ENCODE measurements around the gene PES1.
A peak's percentile ranks its signal among the peaks of the same experiment; 100 is the strongest.
"Not testable (repeated sequence)": the region's sequence is repeated elsewhere in the genome, so short reads cannot be mapped to it uniquely, and the experiment has no call there.

Gene PES1

GRCh38 chr22:30607300-30607930 lies 15.7 kb upstream of the PES1 start:
- FAIRE-seq, result no peak

- no peak for FAIRE-seq
Measured at GRCh38 chr22:30606455-30607299, 15.0 kb upstream of the PES1 start, which contains the start of gene TCN2. Gene TCN2 (plus strand): TSS chr22:30607174. CDS start chr22:30607332, 158 bp downstream.

DNA sequence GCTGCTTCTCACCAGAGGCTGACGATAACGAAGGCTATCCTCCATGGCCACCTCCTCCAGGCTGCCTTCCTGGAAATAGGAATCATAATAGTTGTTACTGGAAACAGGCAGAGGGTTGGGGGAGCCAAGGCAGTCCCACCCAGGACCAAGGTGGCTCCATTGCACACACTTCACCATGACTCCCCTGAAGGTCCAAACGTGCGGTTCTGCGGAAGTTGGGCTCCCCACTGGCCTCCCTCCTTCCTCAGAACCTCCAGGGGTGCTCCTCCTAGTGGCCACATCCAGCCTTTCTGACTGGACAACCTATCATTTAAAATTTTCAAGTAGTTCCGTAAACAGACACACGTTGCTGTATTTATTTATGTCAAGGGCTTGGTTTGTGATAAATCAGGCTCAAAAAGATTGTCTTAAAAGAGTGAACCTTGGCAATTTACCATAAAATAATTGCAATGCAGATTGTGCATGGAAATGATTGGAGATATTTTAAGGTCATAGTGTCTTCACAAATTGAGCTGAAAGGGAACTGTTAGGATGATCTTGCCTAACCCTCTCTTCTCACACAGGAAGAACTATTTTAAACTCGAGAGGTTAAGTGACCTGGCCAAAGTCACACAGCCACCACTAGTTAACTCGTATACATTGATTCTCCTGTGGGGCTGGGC lies 13.9 kb upstream of the PES1 start:
- no peak for FAIRE-seq

DNA sequence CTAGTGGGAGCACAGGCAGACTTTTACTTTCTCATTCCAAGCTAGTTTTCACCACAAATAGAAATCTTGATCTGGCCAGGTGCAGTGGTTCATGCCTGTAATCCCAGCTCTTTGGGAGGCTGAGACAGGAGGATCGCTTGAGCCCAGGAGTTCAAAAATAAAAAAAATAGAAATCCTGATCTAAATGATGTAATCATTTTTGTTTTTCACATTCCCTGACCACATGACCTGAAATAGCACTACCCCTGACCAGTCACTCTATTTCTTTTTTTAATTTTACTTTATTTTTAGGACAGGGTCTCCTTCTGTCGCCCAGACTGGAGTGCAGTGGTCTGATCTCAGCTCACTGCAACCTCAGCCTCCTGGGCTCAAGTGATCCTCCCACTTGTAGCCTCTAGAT lies 13.0 kb upstream of the PES1 start:
- FAIRE-seq, result no peak

DNA sequence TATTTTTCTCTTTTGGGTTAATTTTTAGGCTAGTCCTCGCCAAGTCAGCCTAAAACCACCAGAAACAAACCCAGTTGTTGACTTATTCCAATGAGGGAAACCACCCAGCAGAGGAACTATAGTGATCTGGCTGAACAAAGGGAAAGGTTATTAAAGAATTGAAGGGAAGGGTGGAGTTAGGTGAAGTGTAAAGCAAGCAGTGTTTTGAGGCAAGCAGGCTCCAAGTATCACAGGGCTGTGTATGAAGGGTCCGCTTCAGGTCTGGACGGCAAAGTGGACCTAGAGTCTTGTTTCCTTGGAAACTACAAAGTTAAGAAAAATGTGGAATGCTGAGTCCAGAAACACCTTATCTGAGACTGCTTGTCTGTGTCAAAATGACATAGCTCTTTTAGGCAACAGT lies 12.1 kb upstream of the PES1 start:
- FAIRE-seq, result no peak

DNA sequence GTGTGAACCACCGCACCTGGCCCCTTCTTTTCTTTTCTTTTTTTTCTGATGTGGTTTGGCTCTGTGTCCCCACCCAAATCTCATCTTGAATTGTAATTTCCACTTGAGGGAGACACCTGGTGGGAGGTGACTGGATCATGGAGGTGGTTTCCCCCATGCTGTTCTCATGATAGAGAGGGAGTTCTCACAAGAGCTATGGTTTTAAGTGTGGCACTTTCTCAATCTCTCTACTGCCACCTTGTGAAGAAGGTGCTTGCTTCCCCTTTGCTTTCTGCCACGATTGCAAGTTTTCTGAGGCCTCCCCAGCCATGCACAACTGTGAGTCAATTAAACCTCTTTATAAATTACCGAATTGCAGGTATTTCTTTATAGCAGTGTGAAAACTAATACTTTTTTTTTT lies 10.3 kb upstream of the PES1 start:
- FAIRE-seq, result no peak

- no peak for FAIRE-seq
Measured at GRCh38 chr22:30601464-30601863, 9.8 kb upstream of the PES1 start.

DNA sequence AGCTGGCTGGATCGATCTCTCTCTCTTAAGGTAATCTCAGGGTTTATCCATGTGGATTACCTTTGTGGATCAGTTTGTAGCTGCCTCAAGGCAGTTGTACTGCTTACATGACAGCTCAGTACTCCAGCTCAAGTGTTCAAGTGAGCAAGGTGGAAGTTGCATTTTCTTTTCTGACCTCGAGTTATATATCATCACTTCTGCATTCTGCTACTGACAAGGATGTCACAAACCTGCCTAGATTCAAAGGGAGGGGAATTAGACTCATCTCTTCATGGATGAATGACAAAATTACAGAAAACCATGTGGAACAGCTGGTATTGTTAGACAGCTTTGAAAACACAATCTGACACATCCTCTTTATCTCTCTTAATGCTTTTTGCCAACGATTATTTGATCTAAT lies 9.2 kb upstream of the PES1 start:
- no peak for FAIRE-seq

- peak; percentile 89 for FAIRE-seq
Measured at GRCh38 chr22:30598986-30599385, 7.3 kb upstream of the PES1 start.

DNA sequence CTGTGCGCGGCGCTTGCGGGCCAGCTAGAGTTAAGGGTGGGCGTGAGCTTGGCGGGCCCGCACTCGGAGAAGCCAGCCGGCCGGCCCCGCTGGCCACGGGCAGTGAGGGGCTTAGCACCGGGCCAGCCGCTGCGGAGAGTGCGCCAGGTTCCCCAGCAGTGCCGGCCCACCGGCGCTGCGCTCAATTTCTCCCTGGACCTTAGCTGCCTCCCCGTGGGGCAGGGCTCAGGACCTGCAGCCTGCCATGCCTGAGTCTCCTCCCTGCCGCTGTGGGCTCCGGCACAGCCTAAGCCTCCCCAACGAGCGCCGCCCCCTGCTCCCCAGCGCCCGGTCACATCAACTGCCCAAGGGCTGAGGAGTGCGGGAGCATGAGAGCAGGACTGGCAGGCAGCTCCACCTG lies 5.2 kb upstream of the PES1 start:
- FAIRE-seq, result no peak

- no peak for FAIRE-seq
Measured at GRCh38 chr22:30596199-30596598, 4.5 kb upstream of the PES1 start.

DNA sequence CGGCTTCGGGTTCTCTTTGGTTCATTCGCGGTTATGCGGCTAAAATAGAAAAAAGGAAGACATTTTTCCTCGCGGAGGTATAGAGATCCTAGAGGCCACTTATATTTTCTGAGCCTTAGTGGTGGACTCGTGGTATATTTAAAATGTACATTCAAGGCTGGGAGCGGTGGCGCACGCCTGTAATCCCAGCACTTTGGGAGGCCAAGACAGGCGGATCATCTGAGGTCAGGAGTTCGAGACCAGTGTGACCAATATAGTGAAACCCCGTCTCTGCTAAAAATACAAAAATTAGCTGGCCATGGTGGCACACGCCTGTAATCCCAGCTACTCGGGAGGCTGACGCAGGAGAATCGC lies 627 bp upstream of the PES1 start:
- not testable (repeated sequence) for FAIRE-seq

GRCh38 chr22:30591191-30591587 lies 521 bp downstream of the PES1 start:
- FAIRE-seq, result no peak

DNA sequence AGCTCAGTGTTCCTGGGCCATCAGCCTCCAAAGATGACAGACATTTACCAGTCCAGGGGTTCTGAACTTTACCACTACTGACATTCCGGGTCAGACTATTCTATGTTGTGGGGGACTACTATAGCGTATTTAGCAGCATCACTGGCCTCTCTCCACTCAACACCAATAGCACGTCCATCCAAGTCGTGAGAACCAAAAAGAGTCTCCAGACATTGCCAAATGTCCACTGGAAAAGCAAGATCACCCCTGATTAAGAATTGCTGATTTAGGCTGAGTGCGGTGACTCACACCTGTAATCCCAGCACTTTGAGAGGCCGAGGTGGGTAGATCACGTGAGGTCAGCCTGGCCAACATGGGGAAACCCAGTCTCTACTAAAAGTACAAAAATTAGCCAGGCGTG lies 5.3 kb downstream of the PES1 start:
- FAIRE-seq, result no peak

- no peak for FAIRE-seq
Measured at GRCh38 chr22:30584441-30584840, 7.3 kb downstream of the PES1 start.

DNA sequence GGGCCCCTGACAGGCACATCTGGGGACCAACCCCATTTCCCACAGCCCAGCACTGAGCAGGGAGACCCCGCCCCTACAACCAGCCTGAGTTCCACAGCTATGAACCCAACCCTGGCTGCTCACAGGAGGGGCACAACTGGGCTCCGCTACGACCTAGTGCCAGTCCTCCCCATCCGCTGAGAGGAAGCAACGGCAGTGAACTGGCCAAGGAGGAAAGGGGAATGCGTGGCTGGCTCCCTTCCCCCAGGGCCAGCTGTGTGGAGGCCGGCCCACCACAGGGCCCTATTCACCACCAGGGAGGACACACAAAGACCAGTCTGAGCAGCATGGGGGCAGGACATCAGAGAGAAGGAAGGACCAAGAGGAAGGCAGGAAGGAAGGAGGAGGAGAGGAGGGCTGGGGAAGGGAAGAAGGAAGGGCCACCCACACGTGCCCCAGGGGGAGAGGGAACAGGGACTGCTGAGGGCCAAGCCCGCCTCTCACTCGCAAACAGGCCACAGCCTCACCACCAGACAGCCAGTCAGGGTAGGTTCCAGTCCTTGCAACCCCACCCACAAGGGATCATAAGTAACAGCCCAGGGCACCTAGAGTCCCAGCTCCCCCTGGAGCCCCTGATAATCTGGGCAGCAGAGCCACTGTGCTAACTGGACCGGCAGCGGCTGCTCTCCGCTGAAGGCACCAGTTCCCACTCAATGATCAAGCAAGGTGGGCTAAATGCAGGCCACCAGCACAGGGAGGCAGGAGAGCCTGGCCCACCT lies 8.7 kb downstream of the PES1 start:
- no peak for FAIRE-seq

- no peak for FAIRE-seq
Measured at GRCh38 chr22:30582051-30582450, 9.7 kb downstream of the PES1 start.

- no peak for FAIRE-seq
Measured at GRCh38 chr22:30580896-30581295, 10.8 kb downstream of the PES1 start.

GRCh38 chr22:30578481-30578880 lies 13.2 kb downstream of the PES1 start:
- no peak for FAIRE-seq

GRCh38 chr22:30575859-30576258 lies 15.9 kb downstream of the PES1 start:
- no peak for FAIRE-seq

GRCh38 chr22:30574997-30575671 lies 16.6 kb downstream of the PES1 start:
- FAIRE-seq, result no peak

- no peak for FAIRE-seq
Measured at GRCh38 chr22:30574095-30574981, 17.4 kb downstream of the PES1 start, which contains the start of gene GAL3ST1. Gene GAL3ST1 (minus strand): TSS chr22:30574665. CDS start chr22:30557392, 17,273 bp downstream.
